Hematopoietic multipotent progenitor cell treated with erythropoietin and hydrocortisone succinate and interleukin-3 and kit ligand, for 8 days (in vitro differentiated cells): Measurements from ENCODE around the gene RAVER2.
A peak's percentile ranks its signal among the peaks of the same experiment; 100 is the strongest.
"Not testable (repeated sequence)": the region's sequence is repeated elsewhere in the genome, so short reads cannot be mapped to it uniquely, and the experiment has no call there.

ENCODE experiments used
- DNase-seq: peaks from one replicate; pipeline ENCODE4 v3.0.0-alpha.2; 2015

The RAVER2 gene

GRCh38 chr1:64820572-64820971, 75.7 kb downstream of the RAVER2 start:
- not testable (repeated sequence) for DNase-seq

GRCh38 chr1:64822621-64823020, 77.7 kb downstream of the RAVER2 start:
- DNase-seq, result no peak

GRCh38 chr1:64823691-64824476, 79.0 kb downstream of the RAVER2 start:
- DNase-seq, result peak; percentile 85

- DNase-seq, result no peak
Measured at GRCh38 chr1:64826991-64827390, 82.1 kb downstream of the RAVER2 start.

- DNase-seq, result no peak
Measured at GRCh38 chr1:64828829-64829228, 84.0 kb downstream of the RAVER2 start.

GRCh38 chr1:64829411-64830029, 84.6 kb downstream of the RAVER2 start:
- no peak for DNase-seq

- no peak for DNase-seq
Measured at GRCh38 chr1:64830030-64830651, 85.3 kb downstream of the RAVER2 start.

- DNase-seq, result no peak
Measured at GRCh38 chr1:64834734-64835133, 89.9 kb downstream of the RAVER2 start.

- no peak for DNase-seq
Measured at GRCh38 chr1:64836802-64837201, 91.9 kb downstream of the RAVER2 start.

- no peak for DNase-seq
Measured at GRCh38 chr1:64838486-64838885, 93.6 kb downstream of the RAVER2 start.

GRCh38 chr1:64839261-64839660, 94.4 kb downstream of the RAVER2 start:
- no peak for DNase-seq

GRCh38 chr1:64839732-64840405, 95.0 kb downstream of the RAVER2 start:
- no peak for DNase-seq

GRCh38 chr1:64841330-64842065, 96.6 kb downstream of the RAVER2 start:
- no peak for DNase-seq

- DNase-seq, result no peak
Measured at GRCh38 chr1:64842224-64842623, 97.3 kb downstream of the RAVER2 start.

- no peak for DNase-seq
Measured at GRCh38 chr1:64843675-64844074, 98.8 kb downstream of the RAVER2 start.

GRCh38 chr1:64844175-64844574, 99.3 kb downstream of the RAVER2 start:
- no peak for DNase-seq

GRCh38 chr1:64844609-64845008, 99.7 kb downstream of the RAVER2 start:
- no peak for DNase-seq

GRCh38 chr1:64845831-64846425, 101.1 kb downstream of the RAVER2 start:
- DNase-seq, result no peak

GRCh38 chr1:64846573-64847430, 101.9 kb downstream of the RAVER2 start:
- DNase-seq, result no peak

GRCh38 chr1:64847666-64848065, 102.8 kb downstream of the RAVER2 start:
- no peak for DNase-seq

- no peak for DNase-seq
Measured at GRCh38 chr1:64848136-64848535, 103.3 kb downstream of the RAVER2 start.
